ENCODE measurements around the gene SIM1.

Gene SIM1

GRCh38 chr6:100412872-100413271 lies 51.8 kb downstream of the SIM1 start:
- Histone ChIP-seq H3K27ac (ENCODE audit: low read depth, low read length) (no peak overlapping the region), H3K27me3 (ENCODE audit: insufficient read depth, low read length) (no peaks in the 10 kb centered on the region), H3K79me2 (ENCODE audit: control insufficient read depth, insufficient read depth, low read length, unreplicated experiment) (no peaks in the 10 kb centered on the region), H3K4me3 (ENCODE audit: low read depth, low read length) (no peak overlapping the region), H3K4me1 (ENCODE audit: control insufficient read depth, insufficient read depth, low read length, unreplicated experiment) (no peaks in the 10 kb centered on the region), H2AFZ (ENCODE audit: low read length, unreplicated experiment) (no peak overlapping the region), H3K36me3 (ENCODE audit: insufficient read depth, low read length) (no peaks in the 10 kb centered on the region)

- no peak overlapping the region for H3K27ac ChIP-seq (ENCODE audit: low read depth, low read length)
- no peaks in the 10 kb centered on the region for H3K36me3 ChIP-seq (ENCODE audit: insufficient read depth, low read length)
- H3K27me3 ChIP-seq (ENCODE audit: insufficient read depth, low read length), result no peaks in the 10 kb centered on the region
- H3K4me3 ChIP-seq (ENCODE audit: low read depth, low read length), result no peak overlapping the region
- no peaks in the 10 kb centered on the region for H3K4me1 ChIP-seq (ENCODE audit: control insufficient read depth, insufficient read depth, low read length, unreplicated experiment)
- no peaks in the 10 kb centered on the region for H3K79me2 ChIP-seq (ENCODE audit: control insufficient read depth, insufficient read depth, low read length, unreplicated experiment)
- no peak overlapping the region for H2AFZ ChIP-seq (ENCODE audit: low read length, unreplicated experiment)
These were observed 60.7 kb downstream of the SIM1 start for GRCh38 chr6:100404051-100404450.

- Histone ChIP-seq H3K4me3 (ENCODE audit: low read depth, low read length) (no peak overlapping the region), H3K79me2 (ENCODE audit: control insufficient read depth, insufficient read depth, low read length, unreplicated experiment) (no peaks in the 10 kb centered on the region), H3K27me3 (ENCODE audit: insufficient read depth, low read length) (no peaks in the 10 kb centered on the region), H3K4me1 (ENCODE audit: control insufficient read depth, insufficient read depth, low read length, unreplicated experiment) (no peaks in the 10 kb centered on the region), H3K36me3 (ENCODE audit: insufficient read depth, low read length) (no peaks in the 10 kb centered on the region), H2AFZ (ENCODE audit: low read length, unreplicated experiment) (no peak overlapping the region), H3K27ac (ENCODE audit: low read depth, low read length) (no peak overlapping the region)
These were observed 71.2 kb downstream of the SIM1 start for GRCh38 chr6:100393493-100393892.

- H3K4me3 ChIP-seq (ENCODE audit: low read depth, low read length), result no peak overlapping the region
- no peaks in the 10 kb centered on the region for H3K4me1 ChIP-seq (ENCODE audit: control insufficient read depth, insufficient read depth, low read length, unreplicated experiment)
- H3K36me3 ChIP-seq (ENCODE audit: insufficient read depth, low read length), result no peaks in the 10 kb centered on the region
- no peak overlapping the region for H2AFZ ChIP-seq (ENCODE audit: low read length, unreplicated experiment)
- no peak overlapping the region for H3K27ac ChIP-seq (ENCODE audit: low read depth, low read length)
- H3K79me2 ChIP-seq (ENCODE audit: control insufficient read depth, insufficient read depth, low read length, unreplicated experiment), result no peaks in the 10 kb centered on the region
- no peaks in the 10 kb centered on the region for H3K27me3 ChIP-seq (ENCODE audit: insufficient read depth, low read length)
These were observed 72.3 kb downstream of the SIM1 start for GRCh38 chr6:100392423-100392822.

GRCh38 chr6:100388868-100389519 lies 75.7 kb downstream of the SIM1 start:
- Histone ChIP-seq H3K27me3 (ENCODE audit: insufficient read depth, low read length) (no peaks in the 10 kb centered on the region), H3K4me3 (ENCODE audit: low read depth, low read length) (no peak overlapping the region), H3K27ac (ENCODE audit: low read depth, low read length) (no peak overlapping the region), H3K4me1 (ENCODE audit: control insufficient read depth, insufficient read depth, low read length, unreplicated experiment) (no peaks in the 10 kb centered on the region), H3K36me3 (ENCODE audit: insufficient read depth, low read length) (no peaks in the 10 kb centered on the region), H3K79me2 (ENCODE audit: control insufficient read depth, insufficient read depth, low read length, unreplicated experiment) (no peaks in the 10 kb centered on the region), H2AFZ (ENCODE audit: low read length, unreplicated experiment) (no peak overlapping the region)

- Histone ChIP-seq H2AFZ (ENCODE audit: low read length, unreplicated experiment) (no peak overlapping the region), H3K79me2 (ENCODE audit: control insufficient read depth, insufficient read depth, low read length, unreplicated experiment) (no peaks in the 10 kb centered on the region), H3K36me3 (ENCODE audit: insufficient read depth, low read length) (no peaks in the 10 kb centered on the region), H3K27ac (ENCODE audit: low read depth, low read length) (no peak overlapping the region), H3K4me3 (ENCODE audit: low read depth, low read length) (no peak overlapping the region), H3K27me3 (ENCODE audit: insufficient read depth, low read length) (no peaks in the 10 kb centered on the region), H3K4me1 (ENCODE audit: control insufficient read depth, insufficient read depth, low read length, unreplicated experiment) (no peaks in the 10 kb centered on the region)
These were observed 81.9 kb downstream of the SIM1 start for GRCh38 chr6:100382767-100383195.

- no peaks in the 10 kb centered on the region for H3K79me2 ChIP-seq (ENCODE audit: control insufficient read depth, insufficient read depth, low read length, unreplicated experiment)
- H3K27ac ChIP-seq (ENCODE audit: low read depth, low read length), result no peak overlapping the region
- H3K36me3 ChIP-seq (ENCODE audit: insufficient read depth, low read length), result no peaks in the 10 kb centered on the region
- H3K27me3 ChIP-seq (ENCODE audit: insufficient read depth, low read length), result no peaks in the 10 kb centered on the region
- no peak overlapping the region for H2AFZ ChIP-seq (ENCODE audit: low read length, unreplicated experiment)
- no peak overlapping the region for H3K4me3 ChIP-seq (ENCODE audit: low read depth, low read length)
- no peaks in the 10 kb centered on the region for H3K4me1 ChIP-seq (ENCODE audit: control insufficient read depth, insufficient read depth, low read length, unreplicated experiment)
These were observed 82.7 kb downstream of the SIM1 start for GRCh38 chr6:100382031-100382430.

- Histone ChIP-seq H3K4me3 (ENCODE audit: low read depth, low read length) (no peak overlapping the region), H3K4me1 (ENCODE audit: control insufficient read depth, insufficient read depth, low read length, unreplicated experiment) (no peaks in the 10 kb centered on the region), H3K36me3 (ENCODE audit: insufficient read depth, low read length) (no peaks in the 10 kb centered on the region), H2AFZ (ENCODE audit: low read length, unreplicated experiment) (no peak overlapping the region), H3K79me2 (ENCODE audit: control insufficient read depth, insufficient read depth, low read length, unreplicated experiment) (no peaks in the 10 kb centered on the region), H3K27ac (ENCODE audit: low read depth, low read length) (no peak overlapping the region), H3K27me3 (ENCODE audit: insufficient read depth, low read length) (no peaks in the 10 kb centered on the region)
These were observed 83.6 kb downstream of the SIM1 start for GRCh38 chr6:100381111-100381510.

- Histone ChIP-seq H3K36me3 (ENCODE audit: insufficient read depth, low read length) (no peaks in the 10 kb centered on the region), H3K27ac (ENCODE audit: low read depth, low read length) (no peak overlapping the region), H2AFZ (ENCODE audit: low read length, unreplicated experiment) (no peak overlapping the region), H3K4me1 (ENCODE audit: control insufficient read depth, insufficient read depth, low read length, unreplicated experiment) (no peaks in the 10 kb centered on the region), H3K4me3 (ENCODE audit: low read depth, low read length) (no peak overlapping the region), H3K79me2 (ENCODE audit: control insufficient read depth, insufficient read depth, low read length, unreplicated experiment) (no peaks in the 10 kb centered on the region), H3K27me3 (ENCODE audit: insufficient read depth, low read length) (no peaks in the 10 kb centered on the region)
These were observed 85.3 kb downstream of the SIM1 start for GRCh38 chr6:100379386-100379785.

- no peaks in the 10 kb centered on the region for H3K4me1 ChIP-seq (ENCODE audit: control insufficient read depth, insufficient read depth, low read length, unreplicated experiment)
- no peak overlapping the region for H3K4me3 ChIP-seq (ENCODE audit: low read depth, low read length)
- H3K27ac ChIP-seq (ENCODE audit: low read depth, low read length), result no peak overlapping the region
- no peaks in the 10 kb centered on the region for H3K36me3 ChIP-seq (ENCODE audit: insufficient read depth, low read length)
- no peaks in the 10 kb centered on the region for H3K27me3 ChIP-seq (ENCODE audit: insufficient read depth, low read length)
- H3K79me2 ChIP-seq (ENCODE audit: control insufficient read depth, insufficient read depth, low read length, unreplicated experiment), result no peaks in the 10 kb centered on the region
- no peak overlapping the region for H2AFZ ChIP-seq (ENCODE audit: low read length, unreplicated experiment)
These were observed 86.1 kb downstream of the SIM1 start for GRCh38 chr6:100378576-100378975.

- Histone ChIP-seq H3K4me1 (ENCODE audit: control insufficient read depth, insufficient read depth, low read length, unreplicated experiment) (no peaks in the 10 kb centered on the region), H3K27me3 (ENCODE audit: insufficient read depth, low read length) (no peaks in the 10 kb centered on the region), H3K79me2 (ENCODE audit: control insufficient read depth, insufficient read depth, low read length, unreplicated experiment) (no peaks in the 10 kb centered on the region), H3K36me3 (ENCODE audit: insufficient read depth, low read length) (no peaks in the 10 kb centered on the region), H3K27ac (ENCODE audit: low read depth, low read length) (no peak overlapping the region), H3K4me3 (ENCODE audit: low read depth, low read length) (no peak overlapping the region), H2AFZ (ENCODE audit: low read length, unreplicated experiment) (no peak overlapping the region)
These were observed 88.6 kb downstream of the SIM1 start for GRCh38 chr6:100376103-100376502.

Measured in ACC112 (cell line).